Astrocyte (in vitro differentiated cells and primary cell): Measurements from ENCODE around the gene ZER1.

ENCODE experiments used
- EZH2 ChIP-seq: IDR thresholded peaks from 2 replicates; pipeline ENCODE4 v1.6.1; 2012; ENCODE audit warnings: mild to moderate bottlenecking, low read length, inconsistent platforms; ENCODE audit not compliant: insufficient read depth
- TF ChIP-seq, protein P1 (sequence below): IDR thresholded peaks from 2 replicates; pipeline ENCODE4 v1.5.1; 2011; ENCODE audit warnings: low read depth, mild to moderate bottlenecking, inconsistent platforms, low read length, moderate library complexity; ENCODE audit not compliant: insufficient read depth

DNA sequence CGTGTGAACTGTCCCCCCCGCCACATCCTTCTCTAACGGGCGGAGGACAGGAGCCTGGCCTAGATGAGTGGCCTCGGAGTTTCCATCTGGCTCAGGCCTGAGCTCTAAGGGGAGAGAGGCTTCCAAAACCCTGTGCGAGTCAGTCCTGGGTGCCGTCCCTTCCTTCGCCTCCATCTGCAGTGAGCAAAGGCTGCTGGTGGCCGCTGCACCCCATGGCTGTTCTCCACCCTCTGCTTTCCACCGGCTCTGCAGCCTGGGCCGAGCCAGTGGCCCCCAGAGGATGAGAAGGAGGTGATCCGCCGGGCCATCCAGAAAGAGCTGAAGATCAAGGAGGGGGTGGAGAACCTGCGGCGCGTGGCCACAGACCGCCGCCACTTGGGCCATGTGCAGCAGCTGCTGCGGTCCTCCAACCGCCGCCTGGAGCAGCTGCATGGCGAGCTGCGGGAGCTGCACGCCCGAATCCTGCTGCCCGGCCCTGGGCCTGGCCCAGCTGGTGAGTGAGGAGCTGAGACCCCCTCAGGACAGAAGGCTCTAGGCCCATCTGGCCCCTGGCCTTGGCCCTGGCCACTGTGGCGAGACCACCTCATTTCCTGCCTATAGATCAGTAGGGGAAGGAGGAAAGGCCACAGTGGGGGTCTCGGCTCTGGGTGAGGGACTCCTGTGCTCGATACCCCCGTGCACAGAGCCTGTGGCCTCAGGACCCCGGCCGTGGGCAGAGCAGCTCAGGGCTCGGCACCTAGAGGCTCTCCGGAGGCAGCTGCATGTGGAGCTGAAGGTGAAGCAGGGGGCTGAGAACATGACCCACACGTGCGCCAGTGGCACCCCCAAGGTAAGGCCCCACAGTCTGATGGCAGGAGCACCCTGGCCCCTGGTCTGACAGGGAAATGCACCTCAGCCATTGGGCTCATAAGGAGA is 66.4 kb downstream of the ZER1 start:
- TF ChIP-seq, protein P1, sequence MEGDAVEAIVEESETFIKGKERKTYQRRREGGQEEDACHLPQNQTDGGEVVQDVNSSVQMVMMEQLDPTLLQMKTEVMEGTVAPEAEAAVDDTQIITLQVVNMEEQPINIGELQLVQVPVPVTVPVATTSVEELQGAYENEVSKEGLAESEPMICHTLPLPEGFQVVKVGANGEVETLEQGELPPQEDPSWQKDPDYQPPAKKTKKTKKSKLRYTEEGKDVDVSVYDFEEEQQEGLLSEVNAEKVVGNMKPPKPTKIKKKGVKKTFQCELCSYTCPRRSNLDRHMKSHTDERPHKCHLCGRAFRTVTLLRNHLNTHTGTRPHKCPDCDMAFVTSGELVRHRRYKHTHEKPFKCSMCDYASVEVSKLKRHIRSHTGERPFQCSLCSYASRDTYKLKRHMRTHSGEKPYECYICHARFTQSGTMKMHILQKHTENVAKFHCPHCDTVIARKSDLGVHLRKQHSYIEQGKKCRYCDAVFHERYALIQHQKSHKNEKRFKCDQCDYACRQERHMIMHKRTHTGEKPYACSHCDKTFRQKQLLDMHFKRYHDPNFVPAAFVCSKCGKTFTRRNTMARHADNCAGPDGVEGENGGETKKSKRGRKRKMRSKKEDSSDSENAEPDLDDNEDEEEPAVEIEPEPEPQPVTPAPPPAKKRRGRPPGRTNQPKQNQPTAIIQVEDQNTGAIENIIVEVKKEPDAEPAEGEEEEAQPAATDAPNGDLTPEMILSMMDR = no peak
- no peak for TF ChIP-seq EZH2
